GM12874 (cell line): ENCODE measurements around the gene MGAT4A.

ENCODE experiments used
- CTCF ChIP-seq: IDR thresholded peaks from 2 replicates; pipeline ENCODE4 v1.5.1; 2011; ENCODE audit warnings: low read depth, mild to moderate bottlenecking, control low read depth, low read length, moderate library complexity; ENCODE audit not compliant: insufficient read depth

MGAT4A gene

GRCh38 chr2:98685930-98686887, 44.7 kb downstream of the MGAT4A start:
- TF ChIP-seq CTCF = no peak

- TF ChIP-seq CTCF = no peak
Observed at GRCh38 chr2:98683728-98684127, 47.2 kb downstream of the MGAT4A start.

- no peak for TF ChIP-seq CTCF
Observed at GRCh38 chr2:98676742-98677141, 54.2 kb downstream of the MGAT4A start.

GRCh38 chr2:98674233-98674964, 56.5 kb downstream of the MGAT4A start:
- TF ChIP-seq CTCF = no peak

GRCh38 chr2:98669675-98670074, 61.3 kb downstream of the MGAT4A start:
- TF ChIP-seq CTCF = no peak

GRCh38 chr2:98665677-98666076, 65.3 kb downstream of the MGAT4A start:
- TF ChIP-seq CTCF = no peak

- TF ChIP-seq CTCF = no peak
Observed at GRCh38 chr2:98664323-98664722, 66.6 kb downstream of the MGAT4A start.
